Activated naive CD8-positive, alpha-beta T cell treated with anti-CD3 and anti-CD28 coated beads, Interleukin-2, amount 10 ng/mL, durations not matched to agents 7 days and 5 days (primary cell): ENCODE data around the gene PKNOX2. TPM values are rescaled to one million over a fixed set of nuclear protein-coding genes. Genes with fewer than 3 reads are reported as not detected.

Source experiments
- ATAC-seq: fragments of 150-1000 bp; cut with Tn5 transposase; one replicate; pipeline ENCODE4 v1.10.0; 2021; ENCODE audit warnings: low read depth, moderate library complexity
- POLR2A ChIA-PET: fragments of 350-600 bp; sonication (Branson Sonifier 250); formaldehyde crosslinking; loops from one replicate; lab custom pipeline; 2021; ENCODE audit warnings: antibody characterized with exemption; lab: Charles Lee
- DNase-seq: peaks from one replicate; pipeline ENCODE4 v3.0.0; 2021
- H3K27ac Mint-ChIP-seq: one replicate; pipeline ENCODE4 v1.8.0; 2022; ENCODE audit warnings: mild to moderate bottlenecking, mixed read lengths
- H3K27me3 Mint-ChIP-seq: one replicate; pipeline ENCODE4 v1.8.0; 2022; ENCODE audit warnings: mild to moderate bottlenecking, moderate library complexity, mixed read lengths
- H3K36me3 Mint-ChIP-seq: one replicate; pipeline ENCODE4 v1.8.0; 2021; ENCODE audit warnings: mild to moderate bottlenecking, mixed read lengths
- H3K4me1 Mint-ChIP-seq: one replicate; pipeline ENCODE4 v1.8.0; 2021; ENCODE audit warnings: mixed read lengths
- H3K4me3 Mint-ChIP-seq: one replicate; pipeline ENCODE4 v1.8.0; 2022; ENCODE audit warnings: mild to moderate bottlenecking, moderate library complexity, mixed read lengths
- H3K9me3 Mint-ChIP-seq: one replicate; pipeline ENCODE4 v1.8.0; 2021; ENCODE audit warnings: mixed read lengths
- total RNA-seq, 2 experiments: library from RNA; stranded (reverse); gene quantifications; one replicate each; pipeline ENCODE4 v1.2.3, GENCODE V29; 2021

PKNOX2 gene
- total RNA-seq, 2 experiments from 2014 or later, result not detected

DNA sequence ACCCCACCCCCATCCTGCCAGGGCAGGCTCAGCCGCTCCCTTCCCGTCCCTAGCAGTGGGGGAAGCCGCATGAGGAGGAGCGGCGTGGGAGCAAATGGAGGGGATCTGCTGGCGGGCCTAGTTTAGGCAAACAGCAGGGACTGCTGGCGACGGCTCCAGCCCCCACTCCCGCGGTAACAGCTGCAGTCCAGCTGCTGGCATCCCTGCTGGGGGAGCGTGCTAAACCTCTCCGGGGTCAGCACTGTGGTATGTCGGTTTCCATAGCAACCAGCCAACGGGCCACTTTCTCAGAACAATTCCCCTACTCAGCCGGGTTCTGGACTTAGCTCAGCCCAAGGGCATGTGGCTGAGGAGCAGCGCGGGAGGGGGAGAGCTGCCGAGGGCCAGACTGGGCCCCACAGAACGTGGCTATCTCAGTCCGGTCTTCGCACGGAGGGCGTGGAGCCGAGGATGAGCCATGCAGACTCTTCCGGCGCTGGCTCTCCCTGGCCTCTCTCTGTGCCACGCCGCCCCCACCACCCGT, 98.8 kb downstream of the PKNOX2 start:
- H3K4me3 Mint-ChIP-seq, result no peak overlapping the region
- ATAC-seq (no peak), DNase-seq (no peak)
- H3K4me1 Mint-ChIP-seq, result no peaks in the 10 kb centered on the region
- POLR2A ChIA-PET, result no interaction called here
- peaks cover 26% of the 10 kb centered on the region for H3K27me3 Mint-ChIP-seq
- no peaks in the 10 kb centered on the region for H3K36me3 Mint-ChIP-seq
- no peak overlapping the region for H3K27ac Mint-ChIP-seq
- H3K9me3 Mint-ChIP-seq, result no peaks in the 10 kb centered on the region

GRCh38 chr11:125264100-125265022, 99.8 kb downstream of the PKNOX2 start:
- no peaks in the 10 kb centered on the region for H3K4me1 Mint-ChIP-seq
- ATAC-seq (no peak), DNase-seq (no peak)
- no peak overlapping the region for H3K27ac Mint-ChIP-seq
- no peaks in the 10 kb centered on the region for H3K36me3 Mint-ChIP-seq
- POLR2A ChIA-PET, result no interaction called here
- H3K9me3 Mint-ChIP-seq, result no peaks in the 10 kb centered on the region
- no peak overlapping the region for H3K4me3 Mint-ChIP-seq
- peaks cover 31% of the 10 kb centered on the region for H3K27me3 Mint-ChIP-seq

DNA sequence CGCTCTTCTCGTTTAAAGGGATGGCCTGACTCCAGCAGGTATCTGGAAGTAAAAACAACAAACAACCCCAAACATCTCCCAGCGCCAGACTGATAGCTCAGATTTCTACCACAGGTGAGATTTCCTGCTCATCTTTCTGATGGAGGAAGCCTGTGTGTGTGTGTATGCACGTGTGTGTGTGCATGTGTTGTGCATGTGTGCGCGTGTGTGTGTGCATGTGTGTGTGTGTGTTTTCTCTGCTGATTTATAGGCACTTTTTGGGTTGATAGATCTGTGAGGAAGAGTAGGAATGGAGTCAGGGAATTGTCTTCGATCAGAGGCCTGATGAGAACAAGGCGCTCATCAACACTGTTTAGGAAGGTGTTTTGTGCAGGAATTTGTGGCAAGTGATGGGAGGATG, 103.0 kb downstream of the PKNOX2 start:
- DNase-seq, result no peak
- POLR2A ChIA-PET, result no interaction called here
- H3K4me1 Mint-ChIP-seq, result no peaks in the 10 kb centered on the region
- H3K27me3 Mint-ChIP-seq, result peaks cover 23% of the 10 kb centered on the region
- no peak for ATAC-seq
- H3K9me3 Mint-ChIP-seq, result no peaks in the 10 kb centered on the region
- H3K4me3 Mint-ChIP-seq, result no peak overlapping the region
- H3K27ac Mint-ChIP-seq, result no peak overlapping the region
- H3K36me3 Mint-ChIP-seq, result no peaks in the 10 kb centered on the region

DNA sequence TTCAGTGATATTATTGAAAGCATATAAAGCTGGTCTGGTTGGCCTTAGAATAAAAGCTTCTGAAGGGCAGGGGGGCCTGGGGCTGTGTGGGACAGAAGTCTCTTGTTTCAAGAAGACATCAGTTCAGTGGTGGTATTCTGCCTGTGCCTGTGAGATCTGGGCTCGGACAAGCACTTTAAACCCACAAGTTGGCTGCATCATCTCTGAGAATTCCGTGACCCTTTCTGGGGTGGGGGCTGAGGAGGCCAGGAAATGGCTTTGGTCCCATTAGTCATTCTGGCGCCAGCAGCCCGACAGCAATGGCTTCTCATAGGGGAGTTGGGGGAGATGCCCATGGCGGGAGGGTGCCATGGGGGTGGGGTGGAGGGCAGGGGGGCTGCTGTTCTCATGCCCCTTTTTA, 104.1 kb downstream of the PKNOX2 start:
- Mint-ChIP-seq H3K27me3 (peaks cover 14% of the 10 kb centered on the region), H3K27ac (no peak overlapping the region), H3K9me3 (no peaks in the 10 kb centered on the region)

DNA sequence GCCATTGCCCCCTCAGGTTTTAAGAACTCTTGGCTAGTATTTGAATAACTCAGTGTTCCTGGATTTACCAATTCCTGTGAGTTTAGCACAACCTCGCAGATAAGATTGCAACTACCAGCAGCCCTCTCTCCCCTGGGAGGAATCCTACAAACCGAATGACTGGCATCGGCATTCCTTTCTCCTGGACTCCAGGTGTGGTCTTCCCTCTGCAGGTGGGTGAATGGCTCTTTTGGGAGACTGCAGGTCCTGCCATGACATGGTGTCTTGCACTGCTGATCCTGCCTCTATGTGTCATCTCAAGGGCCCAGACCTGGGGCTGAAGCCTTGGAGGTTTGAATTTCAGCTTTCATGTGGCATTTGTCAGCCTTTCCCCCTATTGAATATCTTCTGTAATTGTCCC, 105.6 kb downstream of the PKNOX2 start:
- peaks cover 18% of the 10 kb centered on the region for H3K27me3 Mint-ChIP-seq
- ATAC-seq, result no peak
- no peak overlapping the region for H3K4me3 Mint-ChIP-seq
- H3K4me1 Mint-ChIP-seq, result no peaks in the 10 kb centered on the region
- DNase-seq, result no peak
- no peak overlapping the region for H3K27ac Mint-ChIP-seq
- H3K36me3 Mint-ChIP-seq, result no peaks in the 10 kb centered on the region
- POLR2A ChIA-PET, result no interaction called here
- H3K9me3 Mint-ChIP-seq, result no peaks in the 10 kb centered on the region

More for the DNA sequence above, 104.1 kb downstream of the PKNOX2 start:
- no peak for DNase-seq
- POLR2A ChIA-PET, result no interaction called here
- H3K36me3 Mint-ChIP-seq, result no peaks in the 10 kb centered on the region
- no peaks in the 10 kb centered on the region for H3K4me1 Mint-ChIP-seq
- ATAC-seq, result no peak
- no peak overlapping the region for H3K4me3 Mint-ChIP-seq

GRCh38 chr11:125270711-125271110, 106.2 kb downstream of the PKNOX2 start:
- H3K4me1 Mint-ChIP-seq, result no peaks in the 10 kb centered on the region
- DNase-seq (no peak), ATAC-seq (no peak)
- H3K9me3 Mint-ChIP-seq, result no peaks in the 10 kb centered on the region
- POLR2A ChIA-PET, result no interaction called here
- H3K36me3 Mint-ChIP-seq, result no peaks in the 10 kb centered on the region
- no peak overlapping the region for H3K27ac Mint-ChIP-seq
- H3K27me3 Mint-ChIP-seq, result peaks cover 14% of the 10 kb centered on the region
- no peak overlapping the region for H3K4me3 Mint-ChIP-seq

DNA sequence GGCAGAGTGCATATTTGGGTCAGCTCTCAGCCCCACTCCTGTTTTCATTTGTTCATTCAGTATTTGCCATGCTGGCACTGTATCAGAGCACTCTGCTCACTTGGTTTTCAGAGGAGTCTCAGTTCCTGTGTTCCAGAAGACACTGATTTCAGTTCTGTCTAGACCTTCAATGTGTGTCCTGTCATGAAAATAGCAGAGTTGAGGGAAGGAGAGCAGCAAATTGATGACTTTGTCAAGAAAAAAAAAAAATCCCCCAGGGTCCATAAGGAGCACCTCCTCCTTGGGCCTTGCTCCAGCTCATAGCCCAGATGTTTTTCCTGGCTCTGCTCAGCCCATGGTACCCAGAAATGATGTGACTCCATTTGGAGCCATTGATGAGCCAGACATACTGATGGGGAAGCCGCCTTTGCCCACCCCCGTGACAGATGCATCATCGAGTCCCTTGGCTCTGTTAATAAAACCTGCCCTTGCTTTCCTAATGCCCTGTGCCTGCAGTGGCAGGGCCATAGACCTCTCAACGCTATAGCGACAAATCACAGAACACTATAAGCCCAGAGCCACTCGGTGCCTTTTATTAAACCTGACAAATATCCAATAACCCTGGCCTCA, 107.0 kb downstream of the PKNOX2 start:
- Mint-ChIP-seq H3K27me3 (peaks cover 10% of the 10 kb centered on the region), H3K4me1 (no peaks in the 10 kb centered on the region), H3K4me3 (no peak overlapping the region), H3K36me3 (no peaks in the 10 kb centered on the region), H3K9me3 (no peaks in the 10 kb centered on the region), H3K27ac (no peak overlapping the region)
- ATAC-seq (no peak), DNase-seq (no peak)
- POLR2A ChIA-PET, result no interaction called here

- POLR2A ChIA-PET, result no interaction called here
- no peaks in the 10 kb centered on the region for H3K9me3 Mint-ChIP-seq
- no peak overlapping the region for H3K27ac Mint-ChIP-seq
- ATAC-seq, result no peak
- no peaks in the 10 kb centered on the region for H3K36me3 Mint-ChIP-seq
- no peak overlapping the region for H3K4me3 Mint-ChIP-seq
- DNase-seq, result no peak
- H3K4me1 Mint-ChIP-seq, result no peaks in the 10 kb centered on the region
- H3K27me3 Mint-ChIP-seq, result peaks cover 9% of the 10 kb centered on the region
Observed at GRCh38 chr11:125272092-125272491, 107.5 kb downstream of the PKNOX2 start.

GRCh38 chr11:125272821-125273220, 108.3 kb downstream of the PKNOX2 start:
- no peak overlapping the region for H3K27ac Mint-ChIP-seq

DNA sequence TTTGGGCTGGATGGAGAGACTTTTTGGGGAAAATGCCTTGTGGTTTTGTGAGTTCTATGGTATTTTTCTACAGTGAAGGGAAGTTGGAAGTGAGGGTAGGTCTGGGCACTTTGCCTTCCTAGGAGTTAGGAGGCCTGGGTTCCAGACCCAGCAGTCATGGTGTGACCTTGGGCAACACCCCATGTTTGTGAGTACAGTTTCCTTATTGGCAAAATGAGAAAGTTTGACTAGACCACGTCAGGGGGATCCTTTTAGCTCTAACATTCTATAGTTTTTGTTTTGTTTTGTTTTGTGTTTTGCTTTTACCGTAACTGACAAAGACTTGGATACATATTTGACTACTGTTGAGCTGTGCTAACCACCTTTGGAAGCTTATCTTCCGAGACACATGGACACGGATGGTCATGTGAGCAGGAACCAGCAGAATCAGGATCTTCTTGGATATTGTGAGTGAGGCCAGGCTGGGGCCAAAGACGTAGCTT, 109.0 kb downstream of the PKNOX2 start:
- Mint-ChIP-seq H3K4me3 (no peak overlapping the region), H3K9me3 (no peaks in the 10 kb centered on the region), H3K27me3 (peaks cover 7% of the 10 kb centered on the region), H3K27ac (no peak overlapping the region), H3K36me3 (no peaks in the 10 kb centered on the region), H3K4me1 (no peaks in the 10 kb centered on the region)
- no peak for DNase-seq
- POLR2A ChIA-PET, result no interaction called here
- ATAC-seq, result no peak

More at GRCh38 chr11:125272821-125273220, 108.3 kb downstream of the PKNOX2 start:
- ATAC-seq (no peak), DNase-seq (no peak)
- Mint-ChIP-seq H3K4me3 (no peak overlapping the region), H3K36me3 (no peaks in the 10 kb centered on the region), H3K9me3 (no peaks in the 10 kb centered on the region), H3K27me3 (peaks cover 9% of the 10 kb centered on the region), H3K4me1 (no peaks in the 10 kb centered on the region)
- POLR2A ChIA-PET, result no interaction called here

DNA sequence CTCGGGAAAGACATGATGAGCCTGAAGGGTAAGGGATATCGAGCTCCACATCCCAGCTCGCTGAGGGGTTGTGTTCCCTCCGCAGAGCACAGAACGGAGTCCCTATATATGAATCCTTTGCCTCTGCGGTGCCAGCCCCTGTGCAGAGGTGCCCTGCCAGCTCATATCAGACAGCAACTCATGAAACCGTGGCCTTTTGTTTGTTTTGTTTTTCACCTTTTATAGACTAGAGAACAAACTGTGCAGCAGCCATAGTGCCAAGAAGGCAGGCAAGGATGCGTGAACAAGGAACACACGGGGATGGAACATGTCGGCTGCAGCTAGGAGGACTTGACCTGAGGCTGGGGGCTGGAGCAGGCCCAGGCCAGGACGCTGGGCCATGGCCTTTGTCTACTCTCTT, 109.8 kb downstream of the PKNOX2 start:
- no peaks in the 10 kb centered on the region for H3K9me3 Mint-ChIP-seq
- ATAC-seq (no peak), DNase-seq (no peak)
- no peak overlapping the region for H3K4me3 Mint-ChIP-seq
- no peaks in the 10 kb centered on the region for H3K36me3 Mint-ChIP-seq
- no peaks in the 10 kb centered on the region for H3K4me1 Mint-ChIP-seq
- H3K27me3 Mint-ChIP-seq, result peaks cover 4% of the 10 kb centered on the region
- POLR2A ChIA-PET, result no interaction called here
- no peak overlapping the region for H3K27ac Mint-ChIP-seq

GRCh38 chr11:125274774-125275173, 110.2 kb downstream of the PKNOX2 start:
- DNase-seq (no peak), ATAC-seq (no peak)
- POLR2A ChIA-PET, result no interaction called here
- Mint-ChIP-seq H3K4me3 (no peak overlapping the region), H3K36me3 (no peaks in the 10 kb centered on the region), H3K27me3 (peaks cover 4% of the 10 kb centered on the region), H3K4me1 (no peaks in the 10 kb centered on the region), H3K27ac (no peak overlapping the region), H3K9me3 (no peaks in the 10 kb centered on the region)

DNA sequence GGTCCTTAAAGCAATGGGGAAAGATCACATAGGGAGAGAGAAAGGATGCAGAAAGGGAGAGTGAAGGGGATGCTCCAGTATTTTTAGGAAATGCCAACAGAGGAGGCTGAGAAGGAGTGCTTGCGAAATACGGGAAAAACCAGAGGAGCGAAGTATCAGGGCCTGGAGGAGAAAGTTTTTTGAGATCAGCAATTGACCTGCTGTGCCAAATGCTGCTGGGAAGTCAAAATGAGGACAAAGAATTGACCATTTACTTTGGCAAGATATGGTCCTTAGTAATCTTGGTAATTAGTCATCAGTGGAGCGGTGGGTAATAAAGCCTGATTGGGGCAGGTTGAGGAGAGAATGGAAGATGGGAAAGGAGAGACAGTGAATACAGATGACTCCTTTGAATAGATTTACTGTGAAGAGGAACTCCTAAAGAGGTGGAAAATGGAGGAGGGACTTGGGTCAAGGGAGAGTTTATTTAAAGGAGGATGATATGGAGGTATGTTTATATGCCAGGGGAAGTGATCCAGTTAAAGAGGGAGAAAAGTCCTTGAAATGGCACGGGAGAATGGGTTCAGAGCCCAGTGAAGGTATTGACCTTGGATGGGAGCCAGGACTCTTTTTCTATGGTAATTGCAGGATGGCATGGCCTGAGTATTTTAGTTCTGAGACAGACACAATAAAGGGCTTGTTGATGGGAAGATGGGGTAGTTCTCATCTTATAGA, 111.5 kb downstream of the PKNOX2 start:
- no peak for ATAC-seq
- POLR2A ChIA-PET, result no interaction called here
- H3K27ac Mint-ChIP-seq, result no peak overlapping the region
- H3K9me3 Mint-ChIP-seq, result no peaks in the 10 kb centered on the region
- no peaks in the 10 kb centered on the region for H3K4me1 Mint-ChIP-seq
- no peak for DNase-seq
- H3K27me3 Mint-ChIP-seq, result peaks cover 4% of the 10 kb centered on the region
- no peak overlapping the region for H3K4me3 Mint-ChIP-seq
- H3K36me3 Mint-ChIP-seq, result no peaks in the 10 kb centered on the region
